Loucy (cell line): ENCODE results near the gene LINC01488.

Source experiments
- H2AFZ ChIP-seq: fragments of 200-600 bp; sonication (generic); 2 replicates; pipeline ENCODE4 v1.6.0; 2016; ENCODE audit warnings: antibody characterized with exemption, mild to moderate bottlenecking, low read length, moderate library complexity
- H3F3A ChIP-seq: fragments of 200-600 bp; 2 replicates; pipeline ENCODE4 v1.6.0; 2016; ENCODE audit warnings: antibody characterized with exemption, low read depth, mild to moderate bottlenecking
- H3K27me3 ChIP-seq: fragments of 200-600 bp; sonication (generic); 2 replicates; pipeline ENCODE4 v1.6.1; 2014; ENCODE audit warnings: low read length, mild to moderate bottlenecking; ENCODE audit not compliant: insufficient read depth, poor library complexity, severe bottlenecking
- H3K36me3 ChIP-seq: fragments of 200-600 bp; sonication (generic); 2 replicates; pipeline ENCODE4 v1.6.1; 2016; ENCODE audit warnings: low read length; ENCODE audit not compliant: insufficient read depth
- H3K4me1 ChIP-seq: fragments of 200-600 bp; sonication (generic); 2 replicates; pipeline ENCODE4 v1.5.1; 2014; ENCODE audit warnings: low read length, mild to moderate bottlenecking; ENCODE audit not compliant: insufficient read depth, poor library complexity, severe bottlenecking
- H3K4me2 ChIP-seq: fragments of 200-600 bp; sonication (generic); 2 replicates; pipeline ENCODE4 v1.6.0; 2014; ENCODE audit warnings: antibody characterized with exemption, low read length, low read depth, mild to moderate bottlenecking; ENCODE audit not compliant: poor library complexity, severe bottlenecking
- H3K4me3 ChIP-seq: fragments of 200-600 bp; sonication (generic); 2 replicates; pipeline ENCODE4 v1.5.1; 2014; ENCODE audit warnings: low read length, mild to moderate bottlenecking, mixed read lengths; ENCODE audit not compliant: poor library complexity, severe bottlenecking
- H3K79me2 ChIP-seq: fragments of 200-600 bp; sonication (generic); 2 replicates; pipeline ENCODE4 v1.6.1; 2014; ENCODE audit warnings: low read length; ENCODE audit not compliant: insufficient read depth
- H3K9ac ChIP-seq: fragments of 200-600 bp; sonication (generic); 2 replicates; pipeline ENCODE4 v1.6.0; 2014; ENCODE audit warnings: mild to moderate bottlenecking, low read depth, low read length, moderate library complexity; ENCODE audit not compliant: poor library complexity, severe bottlenecking
- H3K9me2 ChIP-seq: fragments of 200-600 bp; sonication (generic); replicated peaks from 2 replicates; pipeline ENCODE4 v1.6.1; 2016; ENCODE audit warnings: low read depth, low read length, mixed read lengths
- H3K9me3 ChIP-seq: fragments of 200-600 bp; sonication (generic); 2 replicates; pipeline ENCODE4 v1.6.1; 2014; ENCODE audit warnings: mild to moderate bottlenecking, antibody characterized with exemption, low read length, low read depth; ENCODE audit not compliant: insufficient read depth
- H4K20me1 ChIP-seq: fragments of 200-600 bp; sonication (generic); 2 replicates; pipeline ENCODE4 v1.6.0; 2014; ENCODE audit warnings: antibody characterized with exemption, low read length, mild to moderate bottlenecking; ENCODE audit not compliant: insufficient read depth, poor library complexity, severe bottlenecking
- EZH2phosphoT487 ChIP-seq: fragments of 200-600 bp; IDR thresholded peaks from 2 replicates; pipeline ENCODE4 v1.6.1; 2018; ENCODE audit warnings: antibody characterized with exemption, mild to moderate bottlenecking, moderate library complexity, borderline replicate concordance
- TF ChIP-seq, protein P1 (sequence below): fragments of 200-600 bp; sonication (generic); conservative IDR thresholded peaks from 2 replicates; pipeline ENCODE4 v1.5.1; 2014; ENCODE audit warnings: mild to moderate bottlenecking, antibody characterized with exemption, low read length

The LINC01488 gene

GRCh38 chr11:69540118-69541000, 58.9 kb downstream of the LINC01488 start:
- Histone ChIP-seq H3K9me3 (no peaks in the 10 kb centered on the region), H3K27me3 (no peaks in the 10 kb centered on the region), H4K20me1 (no peaks in the 10 kb centered on the region), H3F3A (no peaks in the 10 kb centered on the region), H3K79me2 (no peaks in the 10 kb centered on the region), H3K9ac (no peak overlapping the region), H3K36me3 (no peaks in the 10 kb centered on the region), H2AFZ (no peak overlapping the region), H3K4me3 (no peak overlapping the region), H3K4me1 (no peaks in the 10 kb centered on the region), H3K4me2 (no peak overlapping the region), H3K9me2 (no peaks in the 10 kb centered on the region)
- TF ChIP-seq EZH2phosphoT487, result no peak
- TF ChIP-seq, protein P1, sequence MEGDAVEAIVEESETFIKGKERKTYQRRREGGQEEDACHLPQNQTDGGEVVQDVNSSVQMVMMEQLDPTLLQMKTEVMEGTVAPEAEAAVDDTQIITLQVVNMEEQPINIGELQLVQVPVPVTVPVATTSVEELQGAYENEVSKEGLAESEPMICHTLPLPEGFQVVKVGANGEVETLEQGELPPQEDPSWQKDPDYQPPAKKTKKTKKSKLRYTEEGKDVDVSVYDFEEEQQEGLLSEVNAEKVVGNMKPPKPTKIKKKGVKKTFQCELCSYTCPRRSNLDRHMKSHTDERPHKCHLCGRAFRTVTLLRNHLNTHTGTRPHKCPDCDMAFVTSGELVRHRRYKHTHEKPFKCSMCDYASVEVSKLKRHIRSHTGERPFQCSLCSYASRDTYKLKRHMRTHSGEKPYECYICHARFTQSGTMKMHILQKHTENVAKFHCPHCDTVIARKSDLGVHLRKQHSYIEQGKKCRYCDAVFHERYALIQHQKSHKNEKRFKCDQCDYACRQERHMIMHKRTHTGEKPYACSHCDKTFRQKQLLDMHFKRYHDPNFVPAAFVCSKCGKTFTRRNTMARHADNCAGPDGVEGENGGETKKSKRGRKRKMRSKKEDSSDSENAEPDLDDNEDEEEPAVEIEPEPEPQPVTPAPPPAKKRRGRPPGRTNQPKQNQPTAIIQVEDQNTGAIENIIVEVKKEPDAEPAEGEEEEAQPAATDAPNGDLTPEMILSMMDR, result no peak

- Histone ChIP-seq H3K4me3 (no peak overlapping the region), H3K9me3 (no peaks in the 10 kb centered on the region), H3F3A (no peaks in the 10 kb centered on the region), H2AFZ (no peak overlapping the region), H3K79me2 (no peaks in the 10 kb centered on the region), H3K27me3 (no peaks in the 10 kb centered on the region), H4K20me1 (no peaks in the 10 kb centered on the region), H3K4me2 (no peak overlapping the region), H3K36me3 (no peaks in the 10 kb centered on the region), H3K4me1 (no peaks in the 10 kb centered on the region), H3K9ac (no peak overlapping the region), H3K9me2 (no peaks in the 10 kb centered on the region)
- TF ChIP-seq EZH2phosphoT487, result no peak
- TF ChIP-seq, protein P1, result no peak
Measured at GRCh38 chr11:69541001-69541285, 59.5 kb downstream of the LINC01488 start.

DNA sequence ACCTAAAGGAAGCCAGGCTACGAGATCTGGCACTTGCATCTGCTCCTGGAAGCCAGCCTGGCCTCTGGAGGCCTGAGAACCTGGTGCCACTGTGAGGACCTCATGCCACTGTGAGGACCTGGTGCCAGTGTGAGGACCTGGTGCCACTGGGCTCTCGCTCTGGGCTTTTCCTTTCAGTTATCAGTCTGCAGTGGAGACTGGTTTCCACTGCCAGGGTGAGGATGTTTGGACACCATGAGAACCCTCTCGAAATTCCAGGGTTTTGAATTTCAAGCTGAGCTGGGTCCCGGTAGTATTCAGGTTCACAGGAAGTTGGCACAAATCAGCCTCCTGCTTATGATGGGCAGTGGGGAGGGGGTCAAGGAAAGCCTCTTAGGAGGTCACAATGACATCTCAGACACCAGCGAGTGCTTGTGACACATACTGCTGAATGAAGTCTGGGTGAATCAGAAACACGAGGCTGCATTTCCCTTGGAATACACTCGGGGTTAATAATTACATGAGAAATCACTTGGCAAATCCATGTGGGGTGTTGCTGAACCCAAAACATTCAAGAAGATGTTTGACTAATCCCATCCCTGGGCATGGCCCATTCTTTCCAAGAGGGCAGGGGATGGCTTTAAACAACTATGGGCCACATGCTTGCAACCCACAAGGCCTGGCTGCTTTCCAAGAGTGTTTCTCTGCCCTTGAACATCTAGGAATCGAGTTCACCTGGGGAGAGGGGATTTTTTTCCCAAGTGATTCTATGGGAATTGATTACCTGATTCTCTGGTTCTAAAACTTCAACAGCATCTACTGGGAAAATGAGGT, 60.2 kb downstream of the LINC01488 start:
- no peaks in the 10 kb centered on the region for H3K9me2 ChIP-seq
- TF ChIP-seq EZH2phosphoT487, result no peak
- TF ChIP-seq, protein P1, result no peak
- H4K20me1 ChIP-seq, result no peaks in the 10 kb centered on the region
- H3K4me3 ChIP-seq, result no peak overlapping the region
- H3K9ac ChIP-seq, result no peak overlapping the region
- no peak overlapping the region for H3K4me2 ChIP-seq
- H3F3A ChIP-seq, result no peaks in the 10 kb centered on the region
- H2AFZ ChIP-seq, result no peak overlapping the region
- H3K79me2 ChIP-seq, result no peaks in the 10 kb centered on the region
- no peaks in the 10 kb centered on the region for H3K4me1 ChIP-seq
- H3K27me3 ChIP-seq, result no peaks in the 10 kb centered on the region
- no peaks in the 10 kb centered on the region for H3K9me3 ChIP-seq
- no peaks in the 10 kb centered on the region for H3K36me3 ChIP-seq
